SK-N-SH (cell line): ENCODE data around the gene ETNK2. TPM values are rescaled to one million over a fixed set of nuclear protein-coding genes. Genes with fewer than 3 reads are reported as not detected.

ENCODE experiments used
- CTCF ChIA-PET: fragments of 300-600, 350-600 bp; formaldehyde crosslinking; extraction: SDS; loops from one replicate; lab custom pipeline; 2021; lab: Yijun Ruan, JAX
- POLR2A ChIA-PET: fragments of 350-600 bp; sonication (Branson Sonifier 250); formaldehyde crosslinking; extraction: SDS; loops from one replicate; lab custom pipeline; 2020; ENCODE audit warnings: antibody characterized with exemption, inconsistent platforms; lab: Yijun Ruan, JAX
- DNase-seq: peaks from one replicate; pipeline ENCODE4 v3.0.0; 2012
- H2AFZ ChIP-seq: fragments of 200-600 bp; sonication (generic); 2 replicates; pipeline ENCODE4 v1.8.1; 2016; ENCODE audit warnings: antibody characterized with exemption, mild to moderate bottlenecking, low read depth
- H3F3A ChIP-seq: fragments of 200-600 bp; sonication (generic); replicated peaks from 2 replicates; pipeline ENCODE3; 2016; ENCODE audit warnings: antibody characterized with exemption, mild to moderate bottlenecking; ENCODE audit not compliant: insufficient read depth
- H3K27ac ChIP-seq, 2 experiments: fragments of 200-500 bp in 1 of 2; fragments of 200-600 bp in 1 of 2; sonication (Bioruptor generic) in 1 of 2; sonication (generic), shearing (Covaris generic) in 1 of 2; 2 replicates each; pipeline versions ENCODE4 v1.5.1 to v1.6.1; 2014 to 2016; ENCODE audit warnings: low read depth in 2 of 2, inconsistent platforms in 1 of 2, low read length in 1 of 2, mild to moderate bottlenecking in 1 of 2, mixed read lengths in 1 of 2
- H3K27me3 ChIP-seq: fragments of 200-600 bp; sonication (generic), shearing (Covaris generic); 2 replicates; pipeline ENCODE4 v1.6.1; 2016; ENCODE audit warnings: mixed run types; ENCODE audit not compliant: insufficient read depth
- H3K36me3 ChIP-seq, 2 experiments: fragments of 200-500 bp in 1 of 2; fragments of 200-600 bp in 1 of 2; sonication (Bioruptor generic) in 1 of 2; sonication (generic) in 1 of 2; replicated peaks in 1 of 2; 2 replicates each; pipeline versions ENCODE3 to v1.5.1; 2014 to 2016; ENCODE audit warnings: low read length in 1 of 2, mild to moderate bottlenecking in 1 of 2; ENCODE audit not compliant: insufficient read depth in 2 of 2, control insufficient read depth in 1 of 2
- H3K4me1 ChIP-seq, 2 experiments: fragments of 200-500 bp in 1 of 2; fragments of 200-600 bp in 1 of 2; sonication (Bioruptor generic) in 1 of 2; sonication (generic), shearing (Covaris generic) in 1 of 2; 2 replicates each; pipeline versions ENCODE4 v1.5.1 to v1.6.1; 2014 to 2016; ENCODE audit warnings: low read depth in 1 of 2, low read length in 1 of 2, mixed run types in 1 of 2; ENCODE audit not compliant: insufficient read depth in 2 of 2, control insufficient read depth in 1 of 2
- H3K4me2 ChIP-seq: fragments of 200-600 bp; sonication (generic), shearing (Covaris generic); 2 replicates; pipeline ENCODE4 v1.6.1; 2017; ENCODE audit warnings: mixed run types
- H3K4me3 ChIP-seq, 2 experiments: fragments of 200-500 bp in 1 of 2; fragments of 200-600 bp in 1 of 2; sonication (Bioruptor generic) in 1 of 2; sonication (generic), shearing (Covaris generic) in 1 of 2; 2 replicates each; pipeline versions ENCODE4 v1.5.1 to v1.8.1; 2014 to 2016; ENCODE audit warnings: low read depth in 2 of 2, inconsistent platforms in 1 of 2, low read length in 1 of 2, mild to moderate bottlenecking in 1 of 2, mixed read lengths in 1 of 2, moderate library complexity in 1 of 2
- H3K79me2 ChIP-seq: fragments of 200-600 bp; sonication (generic); 2 replicates; pipeline ENCODE4 v1.8.1; 2017; ENCODE audit warnings: mild to moderate bottlenecking; ENCODE audit not compliant: insufficient read depth
- H3K9ac ChIP-seq: fragments of 200-600 bp; sonication (generic); 2 replicates; pipeline ENCODE4 v1.6.1; 2017; ENCODE audit warnings: mixed run types
- H3K9me2 ChIP-seq: fragments of 200-600 bp; sonication (generic); 2 replicates; pipeline ENCODE4 v1.6.1; 2017; ENCODE audit warnings: mixed run types
- H3K9me3 ChIP-seq: fragments of 200-600 bp; sonication (generic); 2 replicates; pipeline ENCODE4 v1.6.1; 2017; ENCODE audit warnings: mixed run types, mild to moderate bottlenecking, moderate library complexity
- H4K20me1 ChIP-seq: fragments of 200-600 bp; sonication (generic); 2 replicates; pipeline ENCODE4 v1.6.1; 2017; ENCODE audit warnings: mild to moderate bottlenecking, mixed run types; ENCODE audit not compliant: insufficient read depth
- CHD2 ChIP-seq: fragments of 150-350 bp; IDR thresholded peaks from 2 replicates; pipeline ENCODE4 v1.6.1; 2018; ENCODE audit warnings: low read length; ENCODE audit not compliant: partially characterized antibody
- ELF1 ChIP-seq: IDR thresholded peaks from 2 replicates; pipeline ENCODE4 v1.4.0; 2012
- FOXJ3 ChIP-seq: sonication (generic); formaldehyde crosslinking; IDR thresholded peaks from 2 replicates; pipeline ENCODE4 v1.5.1; 2020; ENCODE audit warnings: mild to moderate bottlenecking, missing genetic modification reagents
- GATA2 ChIP-seq: sonication (generic); formaldehyde crosslinking; IDR thresholded peaks from 2 replicates; pipeline ENCODE4 v1.5.0; 2020; ENCODE audit warnings: mild to moderate bottlenecking, missing genetic modification reagents
- NRF1 ChIP-seq: IDR thresholded peaks from 2 replicates; pipeline ENCODE4 v1.6.1; 2012; ENCODE audit warnings: low read depth, mild to moderate bottlenecking, low read length
- RAD21 ChIP-seq: IDR thresholded peaks from 2 replicates; pipeline ENCODE4 v1.6.1; 2012; ENCODE audit warnings: mild to moderate bottlenecking, low read length
- RXRA ChIP-seq: IDR thresholded peaks from 2 replicates; pipeline ENCODE4 v1.4.0; 2012; ENCODE audit warnings: low read depth, mild to moderate bottlenecking, borderline replicate concordance
- SIN3A ChIP-seq: IDR thresholded peaks from 2 replicates; pipeline ENCODE4 v1.6.1; 2012; ENCODE audit warnings: low read depth, mild to moderate bottlenecking, low read length, moderate library complexity, borderline replicate concordance
- SMC3 ChIP-seq: IDR thresholded peaks from 2 replicates; pipeline ENCODE4 v1.6.1; 2012; ENCODE audit warnings: low read depth, low read length, improper control_type of control experiment
- TAF1 ChIP-seq: IDR thresholded peaks from 2 replicates; pipeline ENCODE4 v1.6.1; 2012; ENCODE audit warnings: low read depth, mild to moderate bottlenecking, low read length, moderate library complexity, borderline replicate concordance
- YY1 ChIP-seq: IDR thresholded peaks from 2 replicates; pipeline ENCODE4 v1.4.0; 2012; ENCODE audit warnings: low read depth, mild to moderate bottlenecking
- WGBS: methylation state at CpG from one replicate; pipeline ENCODE4 v1.1.6; 2017; ENCODE audit warnings: low lambda C conversion rate; 5-methylcytosine and 5-hydroxymethylcytosine counted together
- polyA plus RNA-seq, 3 experiments: library from polyadenylated mRNA; depleted of rRNA; stranded (reverse); fragments of >200 nt; gene quantifications; 2 replicates each; pipeline ENCODE4 v1.2.3, GENCODE V29; 2012
- TF ChIP-seq, protein P1 (sequence below): IDR thresholded peaks from 2 replicates; pipeline ENCODE4 v1.6.1; 2012; ENCODE audit warnings: mild to moderate bottlenecking, low read depth, low read length, moderate library complexity
- TF ChIP-seq, protein P2 (sequence below): fragments of 200-600 bp; sonication (generic); IDR thresholded peaks from 2 replicates; pipeline ENCODE4 v1.6.1; 2017; ENCODE audit warnings: antibody characterized with exemption, mild to moderate bottlenecking, moderate library complexity
- TF ChIP-seq, protein P3 (sequence below): fragments of 150-350 bp; IDR thresholded peaks from 2 replicates; pipeline ENCODE4 v1.6.1; 2016; ENCODE audit warnings: mild to moderate bottlenecking, low read depth, low read length

The ETNK2 gene
- polyA plus RNA-seq, 1 of the 3 experiments (the other 2 are of a cell fraction) = 16.1 TPM

DNA sequence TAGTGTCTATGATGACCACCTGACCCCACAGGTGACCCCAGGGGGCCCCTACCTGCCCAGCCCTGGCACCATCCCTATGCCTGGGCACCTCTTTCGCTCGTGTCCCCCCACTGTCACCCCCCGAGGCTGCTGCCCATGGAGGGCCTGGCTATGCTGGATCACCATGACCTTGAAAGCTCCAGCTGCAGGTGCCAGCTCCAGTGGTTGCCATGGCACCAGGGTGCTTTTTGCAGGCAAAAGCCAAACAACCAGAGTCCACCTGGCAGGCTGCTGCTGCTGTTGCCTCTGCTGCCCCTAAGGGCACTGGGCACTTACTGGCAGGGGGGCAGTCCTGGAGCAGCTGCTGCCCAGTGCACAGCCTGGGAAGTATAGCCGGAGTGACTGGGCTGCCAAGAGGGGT is 21.7 kb downstream of the ETNK2 start (continued):
- TF ChIP-seq, protein P1, sequence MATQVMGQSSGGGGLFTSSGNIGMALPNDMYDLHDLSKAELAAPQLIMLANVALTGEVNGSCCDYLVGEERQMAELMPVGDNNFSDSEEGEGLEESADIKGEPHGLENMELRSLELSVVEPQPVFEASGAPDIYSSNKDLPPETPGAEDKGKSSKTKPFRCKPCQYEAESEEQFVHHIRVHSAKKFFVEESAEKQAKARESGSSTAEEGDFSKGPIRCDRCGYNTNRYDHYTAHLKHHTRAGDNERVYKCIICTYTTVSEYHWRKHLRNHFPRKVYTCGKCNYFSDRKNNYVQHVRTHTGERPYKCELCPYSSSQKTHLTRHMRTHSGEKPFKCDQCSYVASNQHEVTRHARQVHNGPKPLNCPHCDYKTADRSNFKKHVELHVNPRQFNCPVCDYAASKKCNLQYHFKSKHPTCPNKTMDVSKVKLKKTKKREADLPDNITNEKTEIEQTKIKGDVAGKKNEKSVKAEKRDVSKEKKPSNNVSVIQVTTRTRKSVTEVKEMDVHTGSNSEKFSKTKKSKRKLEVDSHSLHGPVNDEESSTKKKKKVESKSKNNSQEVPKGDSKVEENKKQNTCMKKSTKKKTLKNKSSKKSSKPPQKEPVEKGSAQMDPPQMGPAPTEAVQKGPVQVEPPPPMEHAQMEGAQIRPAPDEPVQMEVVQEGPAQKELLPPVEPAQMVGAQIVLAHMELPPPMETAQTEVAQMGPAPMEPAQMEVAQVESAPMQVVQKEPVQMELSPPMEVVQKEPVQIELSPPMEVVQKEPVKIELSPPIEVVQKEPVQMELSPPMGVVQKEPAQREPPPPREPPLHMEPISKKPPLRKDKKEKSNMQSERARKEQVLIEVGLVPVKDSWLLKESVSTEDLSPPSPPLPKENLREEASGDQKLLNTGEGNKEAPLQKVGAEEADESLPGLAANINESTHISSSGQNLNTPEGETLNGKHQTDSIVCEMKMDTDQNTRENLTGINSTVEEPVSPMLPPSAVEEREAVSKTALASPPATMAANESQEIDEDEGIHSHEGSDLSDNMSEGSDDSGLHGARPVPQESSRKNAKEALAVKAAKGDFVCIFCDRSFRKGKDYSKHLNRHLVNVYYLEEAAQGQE = no peak
- TF ChIP-seq SIN3A (no peak), GATA2 (CRISPR knock-in tag) (0 out of 2 replicates have a peak, but pooled peaks have one; percentile 3), CHD2 (peak; percentile 51), FOXJ3 (CRISPR knock-in tag) (no peak)
- TF ChIP-seq, protein P2, sequence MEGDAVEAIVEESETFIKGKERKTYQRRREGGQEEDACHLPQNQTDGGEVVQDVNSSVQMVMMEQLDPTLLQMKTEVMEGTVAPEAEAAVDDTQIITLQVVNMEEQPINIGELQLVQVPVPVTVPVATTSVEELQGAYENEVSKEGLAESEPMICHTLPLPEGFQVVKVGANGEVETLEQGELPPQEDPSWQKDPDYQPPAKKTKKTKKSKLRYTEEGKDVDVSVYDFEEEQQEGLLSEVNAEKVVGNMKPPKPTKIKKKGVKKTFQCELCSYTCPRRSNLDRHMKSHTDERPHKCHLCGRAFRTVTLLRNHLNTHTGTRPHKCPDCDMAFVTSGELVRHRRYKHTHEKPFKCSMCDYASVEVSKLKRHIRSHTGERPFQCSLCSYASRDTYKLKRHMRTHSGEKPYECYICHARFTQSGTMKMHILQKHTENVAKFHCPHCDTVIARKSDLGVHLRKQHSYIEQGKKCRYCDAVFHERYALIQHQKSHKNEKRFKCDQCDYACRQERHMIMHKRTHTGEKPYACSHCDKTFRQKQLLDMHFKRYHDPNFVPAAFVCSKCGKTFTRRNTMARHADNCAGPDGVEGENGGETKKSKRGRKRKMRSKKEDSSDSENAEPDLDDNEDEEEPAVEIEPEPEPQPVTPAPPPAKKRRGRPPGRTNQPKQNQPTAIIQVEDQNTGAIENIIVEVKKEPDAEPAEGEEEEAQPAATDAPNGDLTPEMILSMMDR = no peak
- TF ChIP-seq, all 33 proteins: peak for 7

DNA sequence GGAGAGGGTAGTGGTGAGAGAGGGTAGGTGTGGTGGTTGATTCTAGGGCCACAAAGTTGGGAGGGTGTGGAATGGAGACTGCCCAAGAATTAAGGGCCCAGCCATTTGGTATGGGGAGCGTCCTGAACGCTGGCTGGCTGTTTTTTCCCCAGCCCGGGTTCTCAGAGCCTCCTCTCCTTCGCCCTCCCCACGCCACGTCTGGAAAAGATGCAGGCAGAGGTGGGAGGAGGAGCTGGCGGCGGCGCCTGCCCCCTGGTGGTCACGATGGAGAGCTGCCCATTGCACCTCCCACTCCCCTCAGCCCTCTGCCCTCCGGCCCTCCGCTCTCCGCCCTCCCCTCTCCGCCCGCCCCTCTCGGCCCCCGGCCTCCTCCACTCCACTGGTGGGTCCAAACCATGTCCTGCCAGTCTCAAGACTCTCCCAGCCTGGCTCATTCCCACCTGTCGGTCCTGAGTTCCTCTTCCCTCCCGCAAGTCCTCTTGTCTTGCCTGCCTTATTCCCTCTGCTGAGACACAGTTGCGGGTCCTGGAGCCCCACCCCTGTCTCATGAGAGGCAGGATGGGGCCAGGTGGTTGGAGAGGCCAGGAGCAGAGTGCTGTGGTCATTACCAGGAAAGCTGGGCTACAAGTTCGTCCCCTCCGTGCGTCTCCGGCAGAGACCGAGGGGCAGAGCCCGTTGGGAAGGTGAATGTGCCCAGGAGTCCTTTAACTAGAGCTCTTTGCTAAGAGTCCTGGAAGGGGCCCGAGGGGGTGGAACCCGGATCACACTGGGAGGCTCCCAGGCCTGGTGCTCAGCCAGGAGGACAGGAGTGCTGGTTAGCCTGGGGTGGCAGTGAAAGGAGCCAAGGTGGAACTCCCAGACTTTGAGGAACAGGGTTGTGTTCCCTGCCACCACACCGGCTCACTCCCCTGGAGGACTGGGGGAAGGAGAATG is 22.6 kb downstream of the ETNK2 start:
- H3K79me2 ChIP-seq = no peaks in the 10 kb centered on the region
- no peaks in the 10 kb centered on the region for H4K20me1 ChIP-seq
- peak; percentile 93 for DNase-seq
- 35% methylated on average over 16 of the region's 29 CpGs for WGBS
- CTCF ChIA-PET = interaction anchor here (0.6 to 14.7 kb wide), 65 partner anchors 9 to 787 kb away, joined by 3 to 421 read pairs (median 4); partner anchors contain the start of genes ATP2B4, ETNK2, GOLT1A and MDM4
- H3K9me3 ChIP-seq = no peaks in the 10 kb centered on the region
- H3F3A ChIP-seq = peaks cover 23% of the 10 kb centered on the region
- H3K36me3 ChIP-seq = no peaks in the 10 kb centered on the region
- H3K9me2 ChIP-seq = no peaks in the 10 kb centered on the region
- peak overlapping the region; percentile 77 for H2AFZ ChIP-seq
- TF ChIP-seq RAD21 = peak; percentile 73
- no peak for TF ChIP-seq NRF1
- no peak for TF ChIP-seq YY1
- TF ChIP-seq ELF1 = no peak
- TF ChIP-seq, protein P2 = peak; percentile 83
- no peak for TF ChIP-seq RXRA
- TF ChIP-seq, protein P3, sequence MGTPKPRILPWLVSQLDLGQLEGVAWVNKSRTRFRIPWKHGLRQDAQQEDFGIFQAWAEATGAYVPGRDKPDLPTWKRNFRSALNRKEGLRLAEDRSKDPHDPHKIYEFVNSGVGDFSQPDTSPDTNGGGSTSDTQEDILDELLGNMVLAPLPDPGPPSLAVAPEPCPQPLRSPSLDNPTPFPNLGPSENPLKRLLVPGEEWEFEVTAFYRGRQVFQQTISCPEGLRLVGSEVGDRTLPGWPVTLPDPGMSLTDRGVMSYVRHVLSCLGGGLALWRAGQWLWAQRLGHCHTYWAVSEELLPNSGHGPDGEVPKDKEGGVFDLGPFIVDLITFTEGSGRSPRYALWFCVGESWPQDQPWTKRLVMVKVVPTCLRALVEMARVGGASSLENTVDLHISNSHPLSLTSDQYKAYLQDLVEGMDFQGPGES = no peak
- TF ChIP-seq SIN3A = 0 out of 2 replicates have a peak, but pooled peaks have one; percentile 27
- peak; percentile 81 for TF ChIP-seq SMC3
- no peak for TF ChIP-seq TAF1
- TF ChIP-seq, all 33 proteins: peak for 4
- POLR2A ChIA-PET = interaction anchor here (0.6 to 3.7 kb wide), 6 partner anchors 22 to 268 kb away, joined by 3 to 25 read pairs (median 10); partner anchors contain the start of genes ETNK2, SNRPE and SOX13
- Histone ChIP-seq H3K27me3 (no peaks in the 10 kb centered on the region), H3K4me3 (peak overlapping the region; percentile 4 to 39; a peak in 2 of 4 replicates), H3K9ac (no peak overlapping the region; the same call in 1 of the 2 replicates), H3K27ac (peak overlapping the region in 1 of 2 experiments; percentile 93; a peak in 2 of 4 replicates), H3K4me2 (peak overlapping the region; percentile 71), H3K4me1 (peaks cover 33 to 59% of the 10 kb centered on the region in 2 experiments)
